Mesendoderm (in vitro differentiated cells): ENCODE data around the gene TTLL12.

Experiments
- DNase-seq: peaks from one replicate; pipeline ENCODE4 v3.0.0; 2013
- H2AK5ac ChIP-seq: 2 replicates; pipeline ENCODE4 v1.6.1; 2013; ENCODE audit warnings: low read length, inconsistent platforms
- H2BK120ac ChIP-seq: 2 replicates; pipeline ENCODE4 v1.6.1; 2013; ENCODE audit warnings: low read depth, mild to moderate bottlenecking, low read length, moderate library complexity, mixed read lengths
- H2BK15ac ChIP-seq: replicated peaks from 2 replicates; pipeline ENCODE4 v1.6.1; 2013; ENCODE audit warnings: low read depth, mild to moderate bottlenecking, moderate library complexity
- H2BK5ac ChIP-seq: 2 replicates; pipeline ENCODE4 v1.6.1; 2013; ENCODE audit warnings: low read length, inconsistent platforms
- H3K18ac ChIP-seq: 2 replicates; pipeline ENCODE4 v1.6.1; 2013; ENCODE audit warnings: mild to moderate bottlenecking, low read length, mixed read lengths
- H3K23ac ChIP-seq: one replicate; pipeline ENCODE4 v1.6.1; 2013; ENCODE audit warnings: low read length
- H3K27ac ChIP-seq: 2 replicates; pipeline ENCODE4 v1.5.1; 2013; ENCODE audit warnings: low read depth, mild to moderate bottlenecking, inconsistent platforms, low read length, moderate library complexity
- H3K27me3 ChIP-seq: 2 replicates; pipeline ENCODE4 v1.6.1; 2013; ENCODE audit warnings: low read length, control low read depth, mild to moderate bottlenecking, inconsistent platforms; ENCODE audit not compliant: insufficient read depth, poor library complexity
- H3K36me3 ChIP-seq: 2 replicates; pipeline ENCODE4 v1.6.1; 2013; ENCODE audit warnings: low read length, inconsistent platforms; ENCODE audit not compliant: control insufficient read depth, insufficient read depth
- H3K4ac ChIP-seq: one replicate; pipeline ENCODE4 v1.6.1; 2013; ENCODE audit warnings: low read depth, mild to moderate bottlenecking, low read length, moderate library complexity
- H3K4me1 ChIP-seq: 2 replicates; pipeline ENCODE4 v1.6.1; 2013; ENCODE audit warnings: low read depth, low read length, inconsistent platforms; ENCODE audit not compliant: control insufficient read depth
- H3K4me2 ChIP-seq: 2 replicates; pipeline ENCODE4 v1.6.1; 2013; ENCODE audit warnings: low read length
- H3K4me3 ChIP-seq: 2 replicates; pipeline ENCODE4 v1.5.1; 2013; ENCODE audit warnings: mild to moderate bottlenecking, low read length
- H3K56ac ChIP-seq: one replicate; pipeline ENCODE4 v1.6.1; 2013; ENCODE audit warnings: low read length
- H3K79me1 ChIP-seq: 2 replicates; pipeline ENCODE4 v1.6.1; 2013; ENCODE audit warnings: low read length, inconsistent platforms
- H3K79me2 ChIP-seq: 2 replicates; pipeline ENCODE4 v1.6.1; 2013; ENCODE audit warnings: mild to moderate bottlenecking, low read length; ENCODE audit not compliant: control insufficient read depth, insufficient read depth
- H3K9ac ChIP-seq: 2 replicates; pipeline ENCODE4 v1.6.1; 2013; ENCODE audit warnings: low read length, inconsistent platforms
- H4K5ac ChIP-seq: one replicate; pipeline ENCODE4 v1.6.1; 2013; ENCODE audit warnings: low read length
- H4K8ac ChIP-seq: one replicate; pipeline ENCODE4 v1.6.1; 2013; ENCODE audit warnings: low read depth, mild to moderate bottlenecking, control low read depth, low read length, moderate library complexity
- WGBS: extraction: QIAGEN DNeasy Blood & Tissue Kit; methylation state at CpG from one replicate; pipeline ENCODE4 v1.1.7; 2013; ENCODE audit warnings: low lambda C conversion rate, missing lambda C conversion rate; ENCODE audit not compliant: insufficient coverage; ENCODE audit errors: extremely low coverage; 5-methylcytosine and 5-hydroxymethylcytosine counted together

TTLL12 gene

GRCh38 chr22:43127166-43127908, 59.6 kb downstream of the TTLL12 start:
- H3K9ac ChIP-seq, result no peak overlapping the region
- H3K27ac ChIP-seq, result no peak overlapping the region
- no peak overlapping the region for H3K18ac ChIP-seq
- no peak overlapping the region for H3K56ac ChIP-seq
- DNase-seq, result no peak
- no peak overlapping the region for H3K4me3 ChIP-seq
- no peaks in the 10 kb centered on the region for H3K27me3 ChIP-seq
- no peak overlapping the region for H4K8ac ChIP-seq
- no peak overlapping the region for H2AK5ac ChIP-seq
- no peak overlapping the region for H4K5ac ChIP-seq
- no peak overlapping the region for H3K4ac ChIP-seq
- H3K36me3 ChIP-seq, result no peaks in the 10 kb centered on the region
- H3K4me2 ChIP-seq, result no peak overlapping the region
- no peaks in the 10 kb centered on the region for H3K79me2 ChIP-seq
- H2BK120ac ChIP-seq, result no peak overlapping the region
- no CpG with 5 or more reads among the region's 17 CpGs for WGBS
- H3K23ac ChIP-seq, result no peak overlapping the region
- no peak overlapping the region for H2BK15ac ChIP-seq
- no peak overlapping the region for H2BK5ac ChIP-seq
- no peaks in the 10 kb centered on the region for H3K4me1 ChIP-seq
- no peaks in the 10 kb centered on the region for H3K79me1 ChIP-seq

GRCh38 chr22:43126501-43127165, 60.3 kb downstream of the TTLL12 start:
- no peak overlapping the region for H3K23ac ChIP-seq
- no peaks in the 10 kb centered on the region for H3K36me3 ChIP-seq
- no peak overlapping the region for H3K9ac ChIP-seq
- no peak overlapping the region for H2BK15ac ChIP-seq
- DNase-seq, result peak; percentile 65
- WGBS, result no CpG with 5 or more reads among the region's 5 CpGs
- no peaks in the 10 kb centered on the region for H3K79me1 ChIP-seq
- H3K4me2 ChIP-seq, result no peak overlapping the region
- no peak overlapping the region for H3K27ac ChIP-seq
- H3K56ac ChIP-seq, result no peak overlapping the region
- no peak overlapping the region for H4K5ac ChIP-seq
- no peak overlapping the region for H2BK5ac ChIP-seq
- no peak overlapping the region for H3K4me3 ChIP-seq
- no peaks in the 10 kb centered on the region for H3K4me1 ChIP-seq
- no peak overlapping the region for H3K18ac ChIP-seq
- no peaks in the 10 kb centered on the region for H3K27me3 ChIP-seq
- H2BK120ac ChIP-seq, result no peak overlapping the region
- no peak overlapping the region for H2AK5ac ChIP-seq
- no peak overlapping the region for H3K4ac ChIP-seq
- no peaks in the 10 kb centered on the region for H3K79me2 ChIP-seq
- no peak overlapping the region for H4K8ac ChIP-seq

- Histone ChIP-seq H2BK15ac (no peak overlapping the region), H2AK5ac (no peak overlapping the region), H3K4me3 (no peak overlapping the region), H3K4me2 (no peak overlapping the region), H3K56ac (no peak overlapping the region), H3K36me3 (no peaks in the 10 kb centered on the region), H3K18ac (no peak overlapping the region), H3K79me1 (no peaks in the 10 kb centered on the region), H3K4me1 (no peaks in the 10 kb centered on the region), H2BK5ac (no peak overlapping the region), H4K8ac (no peak overlapping the region), H3K9ac (no peak overlapping the region), H3K23ac (no peak overlapping the region), H3K27me3 (no peaks in the 10 kb centered on the region), H3K27ac (no peak overlapping the region), H3K4ac (no peak overlapping the region), H4K5ac (no peak overlapping the region), H2BK120ac (no peak overlapping the region), H3K79me2 (no peaks in the 10 kb centered on the region)
- DNase-seq, result no peak
- no CpG with 5 or more reads among the region's 7 CpGs for WGBS
These were observed 67.9 kb downstream of the TTLL12 start for GRCh38 chr22:43118953-43119458.

GRCh38 chr22:43118024-43118849, 68.7 kb downstream of the TTLL12 start:
- Histone ChIP-seq H4K8ac (no peak overlapping the region), H3K4me3 (no peak overlapping the region), H3K36me3 (no peaks in the 10 kb centered on the region), H2BK5ac (no peak overlapping the region), H3K23ac (no peak overlapping the region), H3K18ac (no peak overlapping the region), H3K4me1 (no peaks in the 10 kb centered on the region), H3K27me3 (no peaks in the 10 kb centered on the region), H3K79me1 (no peaks in the 10 kb centered on the region), H3K4me2 (no peak overlapping the region), H3K56ac (no peak overlapping the region), H2BK120ac (no peak overlapping the region), H2AK5ac (no peak overlapping the region), H3K9ac (no peak overlapping the region), H2BK15ac (no peak overlapping the region), H3K27ac (no peak overlapping the region), H3K79me2 (no peaks in the 10 kb centered on the region), H4K5ac (no peak overlapping the region), H3K4ac (no peak overlapping the region)
- WGBS, result no CpG with 5 or more reads among the region's 21 CpGs
- DNase-seq, result no peak

- no peak overlapping the region for H3K18ac ChIP-seq
- H3K4me1 ChIP-seq, result no peaks in the 10 kb centered on the region
- no peak overlapping the region for H3K27ac ChIP-seq
- H3K56ac ChIP-seq, result no peak overlapping the region
- no peaks in the 10 kb centered on the region for H3K79me2 ChIP-seq
- H3K79me1 ChIP-seq, result no peaks in the 10 kb centered on the region
- no peak overlapping the region for H3K4ac ChIP-seq
- H2BK5ac ChIP-seq, result no peak overlapping the region
- no peak overlapping the region for H2AK5ac ChIP-seq
- no peak overlapping the region for H3K4me2 ChIP-seq
- H4K5ac ChIP-seq, result no peak overlapping the region
- H3K27me3 ChIP-seq, result peaks cover 1% of the 10 kb centered on the region
- no peak overlapping the region for H3K4me3 ChIP-seq
- H2BK120ac ChIP-seq, result no peak overlapping the region
- H2BK15ac ChIP-seq, result no peak overlapping the region
- no peak overlapping the region for H3K23ac ChIP-seq
- H3K36me3 ChIP-seq, result no peaks in the 10 kb centered on the region
- H3K9ac ChIP-seq, result no peak overlapping the region
- H4K8ac ChIP-seq, result no peak overlapping the region
- no CpG with 5 or more reads among the region's 7 CpGs for WGBS
- no peak for DNase-seq
These were observed 70.0 kb downstream of the TTLL12 start for GRCh38 chr22:43116932-43117331.
